Peyer's patch (tissue), 4 donors: ENCODE results near the gene CREB3L4. TPM values are rescaled to one million over a fixed set of nuclear protein-coding genes. Genes with fewer than 3 reads are reported as not detected.
A peak's percentile ranks its signal among the peaks of the same experiment; 100 is the strongest.

Experiments
- DNase-seq, 3 donors: peaks; one replicate each; pipeline ENCODE4 v3.0.0-alpha.2; 2017 to 2019
- H3K27ac ChIP-seq, 4 donors: fragments of 200-600 bp; sonication (generic); one replicate each; pipeline ENCODE4 v1.5.1; 2016 to 2019
- H3K27me3 ChIP-seq, 2 donors: fragments of 200-600 bp; sonication (generic); one replicate each; pipeline ENCODE4 v1.5.1; 2019
- H3K36me3 ChIP-seq, 3 donors: fragments of 200-600 bp; sonication (generic); one replicate each; pipeline ENCODE4 v1.5.1; 2016 to 2019
- H3K4me1 ChIP-seq, 4 donors: fragments of 200-600 bp; sonication (generic); one replicate each; pipeline ENCODE4 v1.5.1; 2016 to 2019
- H3K4me3 ChIP-seq, 4 donors: fragments of 200-600 bp; sonication (generic); 1 replicate in 3 of 4; 2 replicates in 1 of 4; pipeline ENCODE4 v1.5.1; 2016 to 2019; ENCODE audit warnings: mild to moderate bottlenecking in 1 of 4
- H3K9me3 ChIP-seq, 4 donors: fragments of 200-600 bp; sonication (generic); one replicate each; pipeline ENCODE4 v1.5.1; 2016 to 2019; ENCODE audit warnings: mild to moderate bottlenecking in 1 of 4
- CTCF ChIP-seq, 6 experiments: fragments of 450-650 bp in 4 of 6; fragments of 200-600 bp in 2 of 6; sonication (generic) in 1 of 6; IDR thresholded peaks; one replicate each; pipeline ENCODE4 v1.5.1; 2017 to 2019; ENCODE audit warnings: antibody characterized with exemption in 6 of 6, mild to moderate bottlenecking in 3 of 6, moderate library complexity in 1 of 6
- POLR2A ChIP-seq, 2 donors: fragments of 450-650 bp; IDR thresholded peaks; one replicate each; pipeline ENCODE4 v1.5.1; 2017; ENCODE audit warnings: antibody characterized with exemption in 2 of 2, mild to moderate bottlenecking in 2 of 2, moderate library complexity in 2 of 2
- total RNA-seq, 4 donors: library from RNA; depleted of rRNA; stranded (reverse); fragments of >200 nt; gene quantifications; one replicate each; pipeline ENCODE4 v1.1.0, GENCODE V29; 2016

Gene CREB3L4
- 10 to 100 TPM; 14.5 to 21.6 (median 16.6) TPM for total RNA-seq

GRCh38 chr1:153967107-153967999 lies at the start of gene CREB3L4:
TSS of gene CREB3L4 (plus strand) at chr1:153967902. CDS start at chr1:153968526, 624 bp downstream.
- H3K27me3 ChIP-seq = no peaks in the 10 kb centered on the region
- H3K4me1 ChIP-seq = peaks cover 0 to 37% (median 8%) of the 10 kb centered on the region in 4 donors
- peak within 1 kb of the TSS; percentile 84 to 91 (median 87) for H3K27ac ChIP-seq
- H3K36me3 ChIP-seq = no peaks in the 10 kb centered on the region
- peak; percentile 81 to 85 for TF ChIP-seq POLR2A (IDR thresholded peaks at IDR 0.05)
- peak; percentile 25 to 38 (median 28) for TF ChIP-seq CTCF (IDR thresholded peaks at IDR 0.05)
- DNase-seq = peak; percentile 91 to 96 (median 92)
- H3K4me3 ChIP-seq = peak within 1 kb of the TSS; percentile 51 to 82 (median 56)
- H3K9me3 ChIP-seq = no peaks in the 10 kb centered on the region

- DNase-seq = no peak
- Histone ChIP-seq H3K27ac (peak overlapping the region in 1 of 4 donors; percentile 97), H3K9me3 (no peaks in the 10 kb centered on the region), H3K4me3 (peak overlapping the region in 1 of 4 donors; percentile 83), H3K27me3 (no peaks in the 10 kb centered on the region), H3K4me1 (peaks cover 0 to 37% (median 9%) of the 10 kb centered on the region in 4 donors), H3K36me3 (peaks cover 0 to 6% (median 0%) of the 10 kb centered on the region in 3 donors)
- TF ChIP-seq CTCF (IDR thresholded peaks at IDR 0.05) (peak in 2 of 6 experiments; percentile 10 to 16), POLR2A (IDR thresholded peaks at IDR 0.05) (no peak)
These were observed 47.5 kb upstream of the CREB3L4 start for GRCh38 chr1:153919876-153920852.

- Histone ChIP-seq H3K4me1 (peaks cover 0 to 34% (median 9%) of the 10 kb centered on the region in 4 donors), H3K4me3 (peak overlapping the region; percentile 80 to 92 (median 83)), H3K36me3 (peaks cover 0 to 3% (median 0%) of the 10 kb centered on the region in 3 donors), H3K27me3 (no peaks in the 10 kb centered on the region), H3K27ac (peak overlapping the region in 2 of 4 donors; percentile 88 to 97), H3K9me3 (no peaks in the 10 kb centered on the region)
- no peak for TF ChIP-seq CTCF (IDR thresholded peaks at IDR 0.05)
- TF ChIP-seq POLR2A (IDR thresholded peaks at IDR 0.05) = no peak
- DNase-seq = no peak
These were observed 46.5 kb upstream of the CREB3L4 start for GRCh38 chr1:153921080-153921802.

GRCh38 chr1:153921803-153922075 lies 46.0 kb upstream of the CREB3L4 start:
- Histone ChIP-seq H3K4me1 (peaks cover 0 to 33% (median 9%) of the 10 kb centered on the region in 4 donors), H3K4me3 (peak overlapping the region; percentile 80 to 92 (median 83)), H3K36me3 (peaks cover 0 to 3% (median 0%) of the 10 kb centered on the region in 3 donors), H3K9me3 (no peaks in the 10 kb centered on the region), H3K27ac (peak overlapping the region; percentile 88 to 97 (median 88)), H3K27me3 (no peaks in the 10 kb centered on the region)
- TF ChIP-seq CTCF (IDR thresholded peaks at IDR 0.05) (no peak), POLR2A (IDR thresholded peaks at IDR 0.05) (no peak)
- DNase-seq = no peak
